Measurements from ENCODE around the gene RNF26.

DNA sequence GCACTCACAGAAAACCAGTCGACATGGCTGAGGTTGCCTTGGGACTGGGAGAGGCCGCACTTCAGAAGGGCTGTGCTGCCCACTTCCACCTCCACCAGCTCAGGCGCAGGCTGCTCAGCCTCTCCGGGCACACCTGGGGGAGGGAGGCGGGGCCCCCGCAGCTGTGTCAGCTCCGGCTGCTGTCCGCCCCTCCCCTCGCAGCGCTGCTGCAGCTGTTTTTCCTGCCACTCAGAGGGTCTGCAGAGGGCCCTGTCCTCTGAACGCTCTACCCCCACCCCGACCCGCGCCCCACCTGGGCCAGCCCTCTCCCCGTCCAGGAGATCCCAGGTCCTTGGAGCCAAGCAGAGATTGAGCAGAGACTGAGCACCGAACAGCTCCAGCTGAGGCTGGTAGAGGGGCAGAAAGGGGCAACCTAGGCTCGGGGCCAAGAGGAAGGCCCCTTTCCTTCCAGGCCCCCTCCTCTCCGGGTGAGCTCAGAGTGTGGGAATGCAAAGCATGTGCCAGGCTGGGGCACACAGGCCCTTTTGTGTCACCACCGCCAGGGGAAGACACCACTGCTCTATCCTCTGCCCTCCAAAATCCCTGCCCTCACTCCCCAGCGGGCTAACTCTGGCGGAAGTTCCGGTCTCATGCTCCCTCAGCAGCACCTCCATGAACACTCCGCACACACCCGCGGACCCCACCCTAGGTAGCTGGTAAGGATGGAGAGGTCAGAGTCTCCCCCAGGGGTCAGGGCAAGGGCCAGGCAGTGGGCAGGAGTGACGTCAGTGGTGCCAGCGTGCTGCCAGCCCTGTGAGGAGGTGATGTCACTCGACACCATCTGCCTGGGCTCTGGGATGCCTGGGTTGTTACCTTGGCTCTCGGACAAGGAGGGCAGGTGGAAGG is 19.0 kb upstream of the RNF26 start:
- TF ChIP-seq, protein P1, sequence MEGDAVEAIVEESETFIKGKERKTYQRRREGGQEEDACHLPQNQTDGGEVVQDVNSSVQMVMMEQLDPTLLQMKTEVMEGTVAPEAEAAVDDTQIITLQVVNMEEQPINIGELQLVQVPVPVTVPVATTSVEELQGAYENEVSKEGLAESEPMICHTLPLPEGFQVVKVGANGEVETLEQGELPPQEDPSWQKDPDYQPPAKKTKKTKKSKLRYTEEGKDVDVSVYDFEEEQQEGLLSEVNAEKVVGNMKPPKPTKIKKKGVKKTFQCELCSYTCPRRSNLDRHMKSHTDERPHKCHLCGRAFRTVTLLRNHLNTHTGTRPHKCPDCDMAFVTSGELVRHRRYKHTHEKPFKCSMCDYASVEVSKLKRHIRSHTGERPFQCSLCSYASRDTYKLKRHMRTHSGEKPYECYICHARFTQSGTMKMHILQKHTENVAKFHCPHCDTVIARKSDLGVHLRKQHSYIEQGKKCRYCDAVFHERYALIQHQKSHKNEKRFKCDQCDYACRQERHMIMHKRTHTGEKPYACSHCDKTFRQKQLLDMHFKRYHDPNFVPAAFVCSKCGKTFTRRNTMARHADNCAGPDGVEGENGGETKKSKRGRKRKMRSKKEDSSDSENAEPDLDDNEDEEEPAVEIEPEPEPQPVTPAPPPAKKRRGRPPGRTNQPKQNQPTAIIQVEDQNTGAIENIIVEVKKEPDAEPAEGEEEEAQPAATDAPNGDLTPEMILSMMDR (IDR thresholded peaks at IDR 0.05 in 2 of 3, conservative IDR thresholded peaks at IDR 0.05 in 1 of 3; ENCODE audit: control insufficient read depth in 2 of 3, extremely low read depth in 1 of 3, insufficient read depth in 1 of 3, low read depth in 3 of 3, low read length in 3 of 3) = 0 out of 6 replicates have a peak, but pooled peaks of 2 of the 3 experiments have one; percentile 0 to 5
- no peak for TF ChIP-seq SUZ12 (IDR thresholded peaks at IDR 0.05; ENCODE audit: unreplicated experiment)
- no peak for TF ChIP-seq CEBPB (IDR thresholded peaks at IDR 0.05; ENCODE audit: borderline replicate concordance in 1 of 2, low read depth in 2 of 2, low read length in 2 of 2)
- TF ChIP-seq SUPT20H (IDR thresholded peaks at IDR 0.05; ENCODE audit: borderline replicate concordance, control insufficient read depth, low read depth, low read length) = no peak
- TF ChIP-seq SPI1 (IDR thresholded peaks at IDR 0.05; ENCODE audit: borderline replicate concordance, insufficient read depth, low read depth, low read length) = no peak
